SHP77 (cell line): Measurements from ENCODE around the gene PCDHGA3.
"Not testable (repeated sequence)": the region's sequence is repeated elsewhere in the genome, so short reads cannot be mapped to it uniquely, and the experiment has no call there.

Source experiments
- DNase-seq, 2 experiments: peaks; one replicate each; lab custom pipeline; 2025; lab: John Stamatoyannopoulos, UW

Gene PCDHGA3

DNA sequence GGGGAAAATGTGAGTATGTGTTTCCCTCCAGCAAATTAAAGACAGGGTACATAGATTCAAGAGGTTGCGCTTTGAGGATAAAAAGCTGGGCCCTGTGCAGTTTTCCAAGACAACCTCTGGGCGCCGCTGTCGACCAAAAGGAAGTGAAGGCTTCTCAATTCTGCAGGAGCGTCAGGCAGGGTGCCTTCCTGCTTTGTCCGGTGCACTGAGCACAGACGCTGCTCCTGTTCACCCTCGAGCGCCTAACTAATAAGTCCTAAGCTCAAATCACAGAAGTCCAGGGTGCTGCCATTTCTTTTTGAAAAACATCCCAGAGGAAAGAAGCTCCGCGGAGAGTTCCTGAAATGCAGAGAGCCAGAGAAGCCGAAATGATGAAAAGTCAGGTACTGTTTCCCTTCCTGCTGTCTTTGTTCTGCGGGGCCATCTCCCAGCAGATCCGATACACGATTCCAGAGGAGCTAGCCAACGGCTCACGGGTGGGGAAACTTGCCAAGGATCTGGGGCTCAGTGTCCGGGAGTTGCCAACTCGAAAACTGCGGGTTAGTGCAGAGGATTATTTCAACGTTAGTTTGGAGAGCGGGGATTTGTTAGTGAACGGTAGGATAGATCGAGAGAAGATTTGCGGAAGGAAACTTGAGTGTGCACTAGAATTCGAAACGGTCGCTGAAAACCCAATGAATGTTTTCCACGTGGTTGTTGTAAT is 6.4 kb downstream of the PCDHGA3 start, which contains the start of gene PCDHGB1:
PCDHGB1 (plus strand) TSS at position 183 of the 703 bp plus-strand sequence; CDS start at position 345, 162 bp downstream.
- peak; percentile 66 to 71 for DNase-seq

DNA sequence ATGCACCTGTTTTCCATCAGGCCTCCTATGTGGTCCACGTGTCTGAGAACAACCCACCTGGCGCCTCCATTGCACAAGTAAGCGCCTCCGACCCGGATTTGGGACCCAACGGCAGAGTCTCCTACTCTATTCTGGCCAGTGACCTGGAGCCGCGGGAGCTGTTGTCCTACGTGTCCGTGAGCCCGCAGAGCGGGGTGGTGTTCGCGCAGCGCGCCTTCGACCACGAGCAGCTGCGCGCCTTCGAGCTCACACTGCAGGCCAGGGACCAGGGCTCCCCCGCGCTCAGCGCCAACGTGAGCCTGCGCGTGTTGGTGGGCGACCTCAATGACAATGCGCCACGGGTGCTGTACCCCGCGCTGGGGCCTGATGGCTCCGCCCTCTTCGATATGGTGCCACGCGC is 8.0 kb downstream of the PCDHGA3 start:
- DNase-seq = no peak

DNA sequence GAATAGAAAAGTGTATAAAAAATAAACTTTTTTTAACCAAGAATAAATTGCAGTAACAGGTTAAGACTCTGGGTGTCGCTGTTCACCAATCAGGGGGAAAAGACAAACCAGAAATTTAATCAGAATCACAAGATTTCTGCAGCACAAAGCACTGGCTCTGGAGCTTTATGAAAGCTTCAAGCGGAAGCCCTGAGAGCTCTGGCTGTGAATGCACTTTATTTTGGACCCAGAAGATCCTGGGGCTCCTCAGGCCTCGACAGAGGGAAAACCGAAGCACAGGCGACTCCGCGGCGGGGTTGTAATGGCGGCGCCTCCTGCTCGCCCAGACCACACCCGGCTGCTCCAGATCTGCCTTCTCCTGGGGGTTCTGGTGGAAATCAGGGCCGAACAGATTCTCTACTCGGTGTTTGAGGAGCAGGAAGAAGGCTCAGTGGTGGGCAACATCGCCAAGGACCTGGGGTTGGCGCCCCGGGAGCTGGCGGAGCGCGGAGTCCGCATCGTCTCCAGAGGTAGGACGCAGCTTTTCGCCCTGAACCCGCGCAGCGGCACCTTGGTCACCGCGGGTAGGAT is 11.4 kb downstream of the PCDHGA3 start, which contains the start of gene PCDHGA4:
PCDHGA4 (plus strand) TSS at position 122 of the 570 bp plus-strand sequence; CDS start at position 209, 87 bp downstream.
- no peak for DNase-seq

DNA sequence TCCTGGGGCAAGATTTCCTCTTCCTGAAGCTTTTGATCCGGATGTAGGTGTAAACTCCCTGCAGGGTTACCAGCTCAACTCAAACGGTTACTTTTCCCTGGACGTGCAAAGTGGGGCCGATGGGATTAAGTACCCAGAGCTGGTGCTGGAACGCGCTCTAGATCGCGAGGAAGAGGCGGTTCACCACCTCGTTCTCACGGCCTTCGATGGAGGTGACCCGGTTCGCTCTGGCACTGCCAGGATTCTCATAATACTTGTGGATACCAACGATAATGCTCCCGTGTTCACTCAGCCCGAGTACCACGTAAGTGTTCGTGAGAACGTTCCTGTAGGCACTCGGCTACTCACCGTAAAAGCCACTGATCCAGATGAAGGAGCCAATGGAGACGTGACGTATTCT is 12.0 kb downstream of the PCDHGA3 start:
- DNase-seq = no peak

- no peak for DNase-seq
These were observed 12.5 kb downstream of the PCDHGA3 start for GRCh38 chr5:141356133-141356532.

DNA sequence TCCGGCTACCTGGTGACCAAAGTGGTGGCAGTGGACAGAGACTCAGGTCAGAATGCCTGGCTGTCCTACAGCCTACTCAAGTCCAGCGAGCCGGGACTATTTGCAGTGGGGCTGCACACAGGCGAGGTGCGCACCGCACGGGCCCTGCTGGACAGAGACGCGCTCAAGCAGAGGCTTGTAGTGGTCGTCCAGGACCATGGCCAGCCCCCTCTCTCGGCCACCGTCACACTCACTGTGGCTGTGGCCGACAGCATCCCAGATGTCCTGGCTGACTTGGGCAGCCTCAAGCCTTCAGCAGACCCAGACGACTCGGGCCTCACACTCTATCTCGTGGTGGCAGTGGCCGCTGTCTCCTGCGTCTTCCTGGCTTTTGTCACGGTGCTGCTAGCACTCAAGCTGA is 13.3 kb downstream of the PCDHGA3 start:
- DNase-seq = no peak

DNA sequence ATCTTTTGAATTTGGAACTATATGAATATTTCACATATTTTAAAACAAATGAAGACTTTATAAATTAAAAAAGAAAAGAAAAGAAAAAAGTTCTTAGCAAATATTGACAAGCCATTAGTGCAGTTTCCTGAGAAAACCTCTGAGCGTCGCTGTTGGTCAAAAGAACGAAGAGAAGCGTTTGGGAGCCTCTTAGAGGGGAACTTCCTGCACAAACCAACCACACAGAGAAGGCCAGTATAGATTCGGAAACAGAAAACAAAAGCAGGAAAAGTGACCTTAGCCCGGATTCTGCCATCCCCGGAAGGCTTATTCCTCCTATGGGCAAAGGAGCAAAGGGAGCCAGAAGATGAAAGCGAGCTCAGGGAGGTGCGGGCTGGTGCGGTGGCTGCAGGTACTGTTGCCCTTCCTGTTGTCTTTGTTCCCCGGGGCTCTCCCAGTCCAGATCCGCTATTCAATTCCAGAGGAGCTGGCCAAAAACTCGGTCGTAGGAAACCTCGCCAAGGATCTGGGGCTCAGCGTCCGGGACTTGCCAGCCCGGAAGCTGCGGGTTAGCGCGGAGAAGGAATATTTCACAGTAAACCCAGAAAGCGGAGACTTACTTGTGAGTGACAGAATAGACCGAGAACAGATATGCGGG is 16.3 kb downstream of the PCDHGA3 start, which contains the start of gene PCDHGB2:
PCDHGB2 (plus strand) TSS at position 205 of the 637 bp plus-strand sequence; CDS start at position 347, 142 bp downstream.
- no peak for DNase-seq

DNA sequence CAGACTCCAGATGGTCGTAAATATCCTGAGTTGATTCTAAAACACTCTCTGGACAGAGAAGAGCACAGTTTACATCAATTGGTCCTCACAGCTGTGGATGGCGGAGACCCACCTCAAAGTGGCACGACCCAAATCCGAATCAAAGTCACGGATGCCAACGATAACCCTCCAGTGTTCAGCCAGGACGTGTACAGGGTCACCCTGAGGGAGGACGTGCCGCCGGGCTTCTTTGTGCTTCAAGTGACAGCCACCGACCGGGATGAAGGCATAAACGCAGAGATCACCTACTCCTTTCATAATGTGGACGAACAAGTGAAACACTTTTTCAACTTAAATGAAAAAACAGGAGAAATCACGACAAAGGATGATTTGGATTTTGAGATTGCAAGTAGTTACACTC is 17.1 kb downstream of the PCDHGA3 start:
- DNase-seq = no peak

DNA sequence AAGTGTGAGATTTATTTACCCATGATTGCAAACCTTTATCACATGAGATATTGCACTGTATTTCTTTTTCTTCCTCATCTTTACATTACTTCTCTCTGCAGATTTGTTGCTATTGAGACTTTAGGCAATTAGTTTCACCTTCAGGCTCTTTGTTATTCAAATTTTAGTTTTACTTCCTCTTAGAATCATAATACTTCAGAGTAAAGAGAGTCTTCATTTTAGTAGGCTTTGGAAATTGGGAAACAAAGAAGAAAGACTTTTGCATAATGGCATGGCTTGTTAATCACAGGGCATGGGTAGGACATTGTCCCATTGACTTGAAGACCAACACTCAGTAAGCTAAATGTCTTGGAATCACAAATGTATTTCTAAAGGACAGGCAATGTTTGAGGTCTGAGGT is 19.1 kb downstream of the PCDHGA3 start:
- DNase-seq = no peak

- no peak for DNase-seq
These were observed 20.5 kb downstream of the PCDHGA3 start, which contains the start of gene PCDHGA5 for GRCh38 chr5:141363952-141364660. Gene PCDHGA5, plus strand, starts transcription at chr5:141364162. Its CDS starts 169 bp downstream, at chr5:141364331.

GRCh38 chr5:141366016-141366896 is 22.6 kb downstream of the PCDHGA3 start:
- no peak for DNase-seq

GRCh38 chr5:141369994-141370848 is 26.6 kb downstream of the PCDHGA3 start, which contains the start of gene PCDHGB3:
Gene PCDHGB3, plus strand, starts transcription at chr5:141370242. Its CDS starts 153 bp downstream, at chr5:141370395.
- no peak for DNase-seq

DNA sequence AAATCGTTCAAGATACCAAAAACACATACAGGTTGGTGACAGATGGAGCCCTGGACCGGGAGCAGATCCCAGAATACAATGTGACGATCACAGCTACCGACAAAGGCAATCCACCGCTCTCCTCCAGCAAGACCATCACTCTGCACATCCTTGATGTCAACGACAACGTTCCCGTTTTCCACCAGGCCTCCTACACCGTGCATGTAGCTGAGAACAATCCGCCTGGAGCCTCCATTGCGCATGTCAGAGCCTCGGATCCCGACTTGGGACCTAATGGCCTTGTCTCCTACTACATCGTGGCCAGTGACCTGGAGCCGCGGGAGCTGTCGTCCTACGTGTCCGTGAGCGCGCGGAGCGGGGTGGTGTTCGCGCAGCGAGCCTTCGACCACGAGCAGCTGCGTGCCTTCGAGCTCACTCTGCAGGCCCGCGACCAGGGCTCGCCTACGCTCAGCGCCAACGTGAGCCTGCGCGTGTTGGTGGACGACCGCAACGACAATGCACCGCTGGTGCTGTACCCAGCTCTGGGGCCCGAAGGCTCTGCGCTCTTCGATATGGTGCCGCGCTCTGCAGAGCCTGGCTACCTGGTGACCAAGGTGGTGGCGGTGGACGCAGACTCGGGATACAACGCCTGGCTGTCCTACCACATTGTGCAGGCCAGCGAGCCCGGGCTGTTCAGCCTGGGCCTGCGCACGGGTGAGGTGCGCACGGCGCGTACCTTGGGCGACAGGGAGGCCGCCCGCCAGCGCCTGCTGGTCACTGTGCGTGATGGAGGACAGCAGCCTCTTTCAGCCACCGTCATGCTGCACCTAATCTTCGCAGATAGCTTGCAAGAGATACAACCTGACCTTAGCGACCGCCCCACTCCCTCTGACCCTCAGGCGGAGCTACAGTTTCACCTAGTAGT is 28.2 kb downstream of the PCDHGA3 start:
- DNase-seq = no peak

- DNase-seq = no peak
These were observed 30.2 kb downstream of the PCDHGA3 start, which contains the start of gene PCDHGA6 for GRCh38 chr5:141373673-141374317. Gene PCDHGA6, plus strand, starts transcription at chr5:141373891. Its CDS starts 193 bp downstream, at chr5:141374084.

GRCh38 chr5:141374627-141375026 is 31.0 kb downstream of the PCDHGA3 start:
- DNase-seq = no peak

DNA sequence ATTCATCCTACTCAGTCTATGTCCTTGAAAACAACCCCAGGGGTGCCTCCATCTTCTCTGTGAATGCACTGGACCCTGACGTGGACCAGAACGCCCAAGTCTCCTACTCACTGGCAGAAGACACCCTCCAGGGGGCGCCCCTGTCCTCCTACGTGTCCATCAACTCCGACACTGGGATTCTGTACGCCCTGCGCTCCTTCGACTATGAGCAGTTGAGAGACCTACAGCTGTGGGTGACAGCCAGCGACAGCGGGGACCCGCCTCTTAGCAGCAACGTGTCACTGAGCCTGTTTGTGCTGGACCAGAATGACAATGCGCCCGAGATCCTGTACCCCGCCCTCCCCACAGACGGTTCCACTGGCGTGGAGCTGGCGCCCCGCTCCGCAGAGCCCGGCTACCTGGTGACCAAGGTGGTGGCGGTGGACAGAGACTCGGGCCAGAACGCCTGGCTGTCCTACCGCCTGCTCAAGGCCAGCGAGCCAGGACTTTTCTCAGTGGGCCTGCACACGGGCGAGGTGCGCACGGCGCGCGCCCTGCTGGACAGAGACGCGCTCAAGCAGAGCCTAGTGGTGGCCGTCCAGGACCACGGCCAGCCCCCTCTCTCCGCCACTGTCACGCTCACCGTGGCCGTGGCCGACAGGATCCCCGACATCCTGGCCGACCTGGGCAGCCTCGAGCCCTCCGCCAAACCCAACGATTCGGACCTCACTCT is 32.0 kb downstream of the PCDHGA3 start:
- DNase-seq = not testable (repeated sequence)

DNA sequence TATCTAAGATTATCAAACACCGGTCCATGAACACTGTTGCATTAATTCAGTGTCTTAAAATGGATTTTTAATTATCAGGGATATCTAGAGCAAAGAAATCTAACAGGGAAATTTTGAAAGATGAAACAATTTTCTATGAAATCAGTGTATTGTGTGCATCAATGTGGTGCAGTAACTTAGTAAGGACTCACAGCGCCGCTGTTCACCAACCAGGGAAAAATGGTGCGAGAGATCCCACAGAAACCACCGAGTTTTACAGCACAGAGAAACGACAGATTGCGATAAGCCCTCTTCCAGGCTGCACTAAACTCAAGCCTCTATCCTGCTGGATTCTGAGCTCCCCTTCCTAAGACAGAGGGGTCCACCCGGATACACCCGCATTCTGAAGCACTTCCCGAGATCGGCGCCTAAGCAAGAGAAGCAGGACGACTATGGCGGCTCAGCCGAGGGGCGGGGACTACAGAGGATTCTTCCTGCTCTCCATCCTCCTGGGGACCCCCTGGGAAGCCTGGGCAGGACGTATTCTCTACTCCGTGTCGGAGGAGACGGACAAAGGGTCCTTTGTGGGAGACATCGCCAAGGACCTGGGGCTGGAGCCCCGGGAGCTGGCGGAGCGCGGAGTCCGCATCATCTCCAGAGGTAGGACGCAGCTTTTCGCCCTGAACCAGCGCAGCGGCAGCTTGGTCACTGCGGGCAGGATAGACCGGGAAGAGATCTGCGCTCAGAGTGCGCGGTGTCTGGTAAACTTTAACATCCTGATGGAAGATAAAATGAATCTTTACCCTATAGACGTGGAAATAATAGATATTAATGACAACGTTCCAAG is 39.1 kb downstream of the PCDHGA3 start, which contains the start of gene PCDHGA7:
PCDHGA7 (plus strand) TSS at position 274 of the 826 bp plus-strand sequence; CDS start at position 432, 158 bp downstream.
- no peak for DNase-seq
